Colonic mucosa (tissue), 4 donors: ENCODE data around the gene C16orf74. TPM values are rescaled to one million over a fixed set of nuclear protein-coding genes. Genes with fewer than 3 reads are reported as not detected.

Experiments used
- DNase-seq: peaks from one replicate; pipeline ENCODE4 v3.0.0-alpha.2; 2020
- H3K27ac ChIP-seq: fragments of 200-600 bp; one replicate; pipeline ENCODE4 v1.8.0; 2021
- H3K27me3 ChIP-seq: fragments of 200-600 bp; one replicate; pipeline ENCODE4 v1.8.0; 2021
- H3K36me3 ChIP-seq: fragments of 200-600 bp; one replicate; pipeline ENCODE4 v1.8.0; 2021
- H3K4me1 ChIP-seq: fragments of 200-600 bp; one replicate; pipeline ENCODE4 v1.8.0; 2021; ENCODE audit warnings: mild to moderate bottlenecking
- H3K4me3 ChIP-seq: fragments of 200-600 bp; one replicate; pipeline ENCODE4 v1.8.0; 2021
- H3K9ac ChIP-seq, 2 donors: one replicate each; pipeline ENCODE4 v1.7.0; 2013; ENCODE audit warnings: control low read depth in 2 of 2, low read depth in 2 of 2, low read length in 2 of 2
- H3K9me3 ChIP-seq: fragments of 200-600 bp; one replicate; pipeline ENCODE4 v1.8.0; 2021
- CTCF ChIP-seq: fragments of 200-600 bp; IDR thresholded peaks from one replicate; pipeline ENCODE4 v1.8.0; 2022; ENCODE audit warnings: antibody characterized with exemption, mild to moderate bottlenecking
- intact Hi-C: fragments of 100-400 bp; cut with DNase I; formaldehyde crosslinking; loops from one replicate; pipeline ENCODE4 v1.14.1; 2022
- total RNA-seq, 2 donors: library from RNA; stranded (reverse); fragmentation: NEBNext Ultra II Directional in 1 of 2; extraction: Animal tissue kit (Norgen Biotek cat#: 25700) in 1 of 2; gene quantifications; one replicate each; pipeline ENCODE4 v1.2.1, GENCODE V29; 2021
- donor health status: healthy.
- donor health status: DM: no; HTN: no; CAD: no.
- donor health status: DM: no; HTN: no; CAD: no.

Gene C16orf74
- total RNA-seq, 2 donors from 2014 or later, result 0.37 to 0.96 TPM

GRCh38 chr16:85711982-85712587 lies 38.8 kb downstream of the C16orf74 start:
- no peaks in the 10 kb centered on the region for H3K27me3 ChIP-seq
- intact Hi-C loops, result no loop called here
- no peak for TF ChIP-seq CTCF
- no peak for DNase-seq
- no peaks in the 10 kb centered on the region for H3K4me1 ChIP-seq
- H3K36me3 ChIP-seq, result no peaks in the 10 kb centered on the region
- no peak overlapping the region for H3K27ac ChIP-seq
- no peak overlapping the region for H3K9ac ChIP-seq
- no peak overlapping the region for H3K4me3 ChIP-seq
- H3K9me3 ChIP-seq, result no peaks in the 10 kb centered on the region

- H3K27me3 ChIP-seq, result no peaks in the 10 kb centered on the region
- H3K4me1 ChIP-seq, result no peaks in the 10 kb centered on the region
- DNase-seq, result no peak
- no peak overlapping the region for H3K9ac ChIP-seq
- intact Hi-C loops, result no loop called here
- H3K27ac ChIP-seq, result no peak overlapping the region
- TF ChIP-seq CTCF, result no peak
- no peaks in the 10 kb centered on the region for H3K9me3 ChIP-seq
- no peak overlapping the region for H3K4me3 ChIP-seq
- no peaks in the 10 kb centered on the region for H3K36me3 ChIP-seq
These were observed 40.2 kb downstream of the C16orf74 start for GRCh38 chr16:85710732-85711131.

GRCh38 chr16:85709766-85710585 lies 40.9 kb downstream of the C16orf74 start:
- intact Hi-C loops, result no loop called here
- Histone ChIP-seq H3K4me3 (no peak overlapping the region), H3K4me1 (no peaks in the 10 kb centered on the region), H3K9me3 (no peaks in the 10 kb centered on the region), H3K27ac (no peak overlapping the region), H3K36me3 (no peaks in the 10 kb centered on the region), H3K9ac (no peak overlapping the region), H3K27me3 (no peaks in the 10 kb centered on the region)
- no peak for DNase-seq
- no peak for TF ChIP-seq CTCF

GRCh38 chr16:85708338-85708737 lies 42.6 kb downstream of the C16orf74 start:
- TF ChIP-seq CTCF, result no peak
- H3K36me3 ChIP-seq, result no peaks in the 10 kb centered on the region
- no peak overlapping the region for H3K9ac ChIP-seq
- no peak overlapping the region for H3K4me3 ChIP-seq
- no peaks in the 10 kb centered on the region for H3K4me1 ChIP-seq
- DNase-seq, result no peak
- intact Hi-C loops, result no loop called here
- no peaks in the 10 kb centered on the region for H3K9me3 ChIP-seq
- H3K27me3 ChIP-seq, result no peaks in the 10 kb centered on the region
- no peak overlapping the region for H3K27ac ChIP-seq

GRCh38 chr16:85707528-85708095 lies 43.3 kb downstream of the C16orf74 start:
- Histone ChIP-seq H3K36me3 (no peaks in the 10 kb centered on the region), H3K27ac (no peak overlapping the region), H3K9ac (no peak overlapping the region), H3K4me3 (no peak overlapping the region), H3K9me3 (no peaks in the 10 kb centered on the region), H3K4me1 (no peaks in the 10 kb centered on the region), H3K27me3 (no peaks in the 10 kb centered on the region)
- intact Hi-C loops, result no loop called here
- no peak for DNase-seq
- TF ChIP-seq CTCF, result no peak
